ENCODE results near the gene HIF1A.
"Not testable (repeated sequence)": the region's sequence is repeated elsewhere in the genome, so short reads cannot be mapped to it uniquely, and the experiment has no call there.

HIF1A gene

GRCh38 chr14:61749867-61750266 lies 54.6 kb downstream of the HIF1A start:
- Histone ChIP-seq H3K36me3 (ENCODE audit: insufficient read depth, insufficient read length, low read length) (peaks cover 26% of the 10 kb centered on the region), H3K4me3 (ENCODE audit: insufficient read length, low read depth) (no peak overlapping the region), H3K9me3 (ENCODE audit: insufficient read depth, low read length) (no peaks in the 10 kb centered on the region), H3K4me1 (ENCODE audit: insufficient read depth, insufficient read length) (no peaks in the 10 kb centered on the region), H3K27me3 (ENCODE audit: insufficient read depth, insufficient read length) (no peaks in the 10 kb centered on the region), H3K9ac (ENCODE audit: insufficient read length, low read depth) (no peak overlapping the region)
- no peak for DNase-seq (ENCODE audit: low read depth, low spot score)
- TF ChIP-seq ZNF274 (IDR thresholded peaks at IDR 0.05; ENCODE audit: low read depth, low read length) (no peak), YY1 (IDR thresholded peaks at IDR 0.05; ENCODE audit: insufficient read depth, insufficient read length) (no peak), SUZ12 (IDR thresholded peaks at IDR 0.05; ENCODE audit: extremely low read depth, insufficient read depth, insufficient read length) (no peak)

GRCh38 chr14:61750708-61751474 lies 55.6 kb downstream of the HIF1A start:
- H3K9me3 ChIP-seq (ENCODE audit: insufficient read depth, low read length) = no peaks in the 10 kb centered on the region; the same call in 1 of the 2 replicates
- peak; percentile 18 for DNase-seq (ENCODE audit: low read depth, low spot score)
- TF ChIP-seq ZNF274 (IDR thresholded peaks at IDR 0.05; ENCODE audit: low read depth, low read length) (no peak), YY1 (IDR thresholded peaks at IDR 0.05; ENCODE audit: insufficient read depth, insufficient read length) (no peak), SUZ12 (IDR thresholded peaks at IDR 0.05; ENCODE audit: extremely low read depth, insufficient read depth, insufficient read length) (no peak)
- H3K4me1 ChIP-seq (ENCODE audit: insufficient read depth, insufficient read length) = no peaks in the 10 kb centered on the region
- H3K27me3 ChIP-seq (ENCODE audit: insufficient read depth, insufficient read length) = no peaks in the 10 kb centered on the region
- peak overlapping the region; percentile 26 for H3K4me3 ChIP-seq (ENCODE audit: insufficient read length, low read depth)
- peaks cover 18% of the 10 kb centered on the region for H3K36me3 ChIP-seq (ENCODE audit: insufficient read depth, insufficient read length, low read length)
- H3K9ac ChIP-seq (ENCODE audit: insufficient read length, low read depth) = peak overlapping the region; percentile 72

- Histone ChIP-seq H3K27me3 (ENCODE audit: insufficient read depth, insufficient read length) (no peaks in the 10 kb centered on the region), H3K4me3 (ENCODE audit: insufficient read length, low read depth) (peak overlapping the region; percentile 26), H3K9me3 (ENCODE audit: insufficient read depth, low read length) (no peaks in the 10 kb centered on the region; the same call in 1 of the 2 replicates), H3K4me1 (ENCODE audit: insufficient read depth, insufficient read length) (no peaks in the 10 kb centered on the region), H3K36me3 (ENCODE audit: insufficient read depth, insufficient read length, low read length) (peaks cover 15% of the 10 kb centered on the region), H3K9ac (ENCODE audit: insufficient read length, low read depth) (no peak overlapping the region)
- TF ChIP-seq YY1 (IDR thresholded peaks at IDR 0.05; ENCODE audit: insufficient read depth, insufficient read length) (no peak), SUZ12 (IDR thresholded peaks at IDR 0.05; ENCODE audit: extremely low read depth, insufficient read depth, insufficient read length) (no peak), ZNF274 (IDR thresholded peaks at IDR 0.05; ENCODE audit: low read depth, low read length) (no peak)
- no peak for DNase-seq (ENCODE audit: low read depth, low spot score)
Measured at GRCh38 chr14:61751475-61751989, 56.2 kb downstream of the HIF1A start.

DNA sequence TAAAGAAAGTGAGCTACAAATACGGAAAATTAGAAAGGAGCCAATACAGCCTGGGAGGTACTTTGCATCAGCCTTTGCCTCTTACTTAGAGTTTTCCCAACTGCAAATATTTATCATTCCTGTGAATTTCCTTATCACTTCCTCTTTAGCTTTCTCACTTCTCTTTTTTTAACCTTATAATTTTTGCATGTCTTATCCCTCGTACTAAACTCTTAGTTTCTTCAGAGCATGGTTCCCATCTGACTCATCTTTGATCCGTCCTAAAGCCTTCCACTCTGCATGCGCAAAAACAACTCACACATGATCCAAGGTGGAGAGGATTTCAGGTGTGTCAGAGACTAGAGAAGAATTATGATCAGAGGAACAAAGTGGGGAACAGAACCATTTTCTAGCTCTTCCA lies 57.3 kb downstream of the HIF1A start:
- H3K9me3 ChIP-seq (ENCODE audit: insufficient read depth, low read length) = no peaks in the 10 kb centered on the region; the same call in 1 of the 2 replicates
- no peak for DNase-seq (ENCODE audit: low read depth, low spot score)
- H3K27me3 ChIP-seq (ENCODE audit: insufficient read depth, insufficient read length) = no peaks in the 10 kb centered on the region
- H3K4me1 ChIP-seq (ENCODE audit: insufficient read depth, insufficient read length) = no peaks in the 10 kb centered on the region
- no peak for TF ChIP-seq YY1 (IDR thresholded peaks at IDR 0.05; ENCODE audit: insufficient read depth, insufficient read length)
- TF ChIP-seq SUZ12 (IDR thresholded peaks at IDR 0.05; ENCODE audit: extremely low read depth, insufficient read depth, insufficient read length) = no peak
- no peak for TF ChIP-seq ZNF274 (IDR thresholded peaks at IDR 0.05; ENCODE audit: low read depth, low read length)
- no peak overlapping the region for H3K4me3 ChIP-seq (ENCODE audit: insufficient read length, low read depth)
- H3K9ac ChIP-seq (ENCODE audit: insufficient read length, low read depth) = no peak overlapping the region
- peaks cover 5% of the 10 kb centered on the region for H3K36me3 ChIP-seq (ENCODE audit: insufficient read depth, insufficient read length, low read length)

DNA sequence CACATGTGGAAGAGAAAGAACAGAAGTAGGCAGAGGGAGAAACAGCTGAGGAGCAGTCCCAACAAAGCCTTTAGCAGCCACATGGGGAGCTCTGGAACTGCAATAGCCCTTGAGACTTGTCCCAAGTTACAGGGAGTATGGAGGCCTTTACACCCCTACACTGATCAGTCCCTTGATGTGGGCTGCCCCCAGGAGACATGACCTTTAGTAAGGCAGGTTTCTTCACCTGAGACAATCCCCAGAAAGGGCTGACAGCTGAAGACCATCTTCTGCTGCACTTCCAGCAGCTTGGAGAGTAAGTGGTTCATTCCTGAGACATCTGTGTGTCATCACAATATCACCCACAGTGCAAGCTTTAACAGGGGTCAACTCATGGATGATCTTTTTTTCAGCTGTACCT lies 58.3 kb downstream of the HIF1A start:
- TF ChIP-seq ZNF274 (IDR thresholded peaks at IDR 0.05; ENCODE audit: low read depth, low read length) (no peak), YY1 (IDR thresholded peaks at IDR 0.05; ENCODE audit: insufficient read depth, insufficient read length) (no peak), SUZ12 (IDR thresholded peaks at IDR 0.05; ENCODE audit: extremely low read depth, insufficient read depth, insufficient read length) (no peak)
- no peaks in the 10 kb centered on the region for H3K27me3 ChIP-seq (ENCODE audit: insufficient read depth, insufficient read length)
- no peaks in the 10 kb centered on the region; the same call in 1 of the 2 replicates for H3K9me3 ChIP-seq (ENCODE audit: insufficient read depth, low read length)
- no peak overlapping the region for H3K4me3 ChIP-seq (ENCODE audit: insufficient read length, low read depth)
- no peaks in the 10 kb centered on the region for H3K4me1 ChIP-seq (ENCODE audit: insufficient read depth, insufficient read length)
- no peak overlapping the region for H3K9ac ChIP-seq (ENCODE audit: insufficient read length, low read depth)
- DNase-seq (ENCODE audit: low read depth, low spot score) = no peak
- no peaks in the 10 kb centered on the region for H3K36me3 ChIP-seq (ENCODE audit: insufficient read depth, insufficient read length, low read length)

DNA sequence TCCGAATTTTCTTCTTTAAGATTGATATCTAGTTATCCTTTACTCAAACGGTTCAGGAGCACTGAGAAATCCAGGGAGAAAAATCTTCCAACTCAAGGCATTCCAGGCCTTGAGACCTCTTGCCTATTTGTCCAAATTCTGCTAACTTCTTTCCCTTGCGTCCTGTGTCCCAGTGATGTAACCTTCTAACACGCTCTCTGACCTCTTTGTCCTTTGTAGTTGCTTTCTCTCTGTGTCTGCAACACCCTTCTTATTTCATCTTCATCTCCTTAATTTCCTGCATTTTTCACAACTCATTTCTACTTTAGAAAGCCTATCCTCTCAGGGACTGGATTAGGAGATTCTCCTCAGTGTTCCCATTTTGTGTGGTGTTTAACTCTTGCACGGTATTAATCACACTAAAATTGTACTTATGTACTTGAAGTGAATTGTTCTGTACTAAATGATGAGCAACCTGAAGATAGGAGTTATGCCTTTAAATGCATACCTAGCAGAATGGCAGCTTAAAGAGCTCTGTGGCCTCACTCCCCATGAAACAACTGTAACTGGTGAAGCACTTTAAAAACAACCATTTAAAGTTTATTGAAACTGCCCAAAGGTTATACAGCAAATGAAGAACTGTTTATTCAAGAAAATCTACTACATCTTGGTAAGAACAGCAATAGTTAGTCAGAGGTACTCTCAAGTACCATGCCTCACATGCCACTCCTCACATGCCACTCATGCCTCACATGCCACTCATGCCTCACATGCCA lies 59.5 kb downstream of the HIF1A start:
- H3K4me1 ChIP-seq (ENCODE audit: insufficient read depth, insufficient read length) = no peaks in the 10 kb centered on the region
- TF ChIP-seq YY1 (IDR thresholded peaks at IDR 0.05; ENCODE audit: insufficient read depth, insufficient read length) (no peak), ZNF274 (IDR thresholded peaks at IDR 0.05; ENCODE audit: low read depth, low read length) (no peak), SUZ12 (IDR thresholded peaks at IDR 0.05; ENCODE audit: extremely low read depth, insufficient read depth, insufficient read length) (no peak)
- DNase-seq (ENCODE audit: low read depth, low spot score) = no peak
- H3K4me3 ChIP-seq (ENCODE audit: insufficient read length, low read depth) = no peak overlapping the region
- no peaks in the 10 kb centered on the region for H3K36me3 ChIP-seq (ENCODE audit: insufficient read depth, insufficient read length, low read length)
- no peaks in the 10 kb centered on the region for H3K27me3 ChIP-seq (ENCODE audit: insufficient read depth, insufficient read length)
- no peaks in the 10 kb centered on the region; the same call in 1 of the 2 replicates for H3K9me3 ChIP-seq (ENCODE audit: insufficient read depth, low read length)
- H3K9ac ChIP-seq (ENCODE audit: insufficient read length, low read depth) = no peak overlapping the region

DNA sequence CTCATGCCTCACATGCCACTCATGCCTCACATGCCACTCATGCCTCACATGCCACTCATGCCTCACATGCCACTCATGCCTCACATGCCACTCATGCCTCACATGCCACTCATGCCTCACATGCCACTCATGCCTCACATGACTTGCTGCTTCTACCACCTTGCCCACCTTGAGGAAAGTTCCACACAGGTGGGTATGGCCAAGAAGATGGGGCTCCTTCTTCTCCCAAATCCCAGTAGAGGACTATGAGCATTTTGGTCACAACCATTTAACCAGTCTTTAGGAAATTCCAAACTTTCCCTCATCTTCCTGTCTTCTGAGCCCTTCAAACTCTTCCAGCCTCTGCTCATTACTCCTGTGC lies 60.0 kb downstream of the HIF1A start:
- H3K9me3 ChIP-seq (ENCODE audit: insufficient read depth, low read length); H3K36me3 ChIP-seq (ENCODE audit: insufficient read depth, insufficient read length, low read length); H3K4me1 ChIP-seq (ENCODE audit: insufficient read depth, insufficient read length); H3K27me3 ChIP-seq (ENCODE audit: insufficient read depth, insufficient read length); H3K4me3 ChIP-seq (ENCODE audit: insufficient read length, low read depth); H3K9ac ChIP-seq (ENCODE audit: insufficient read length, low read depth); DNase-seq (ENCODE audit: low read depth, low spot score): not testable (repeated sequence)

All from NT2/D1 (cell line).